ENCODE data around the gene BFAR. TPM values are rescaled to one million over a fixed set of nuclear protein-coding genes. Genes with fewer than 3 reads are reported as not detected.

The BFAR gene
- total and polyA plus RNA-seq, 2 of the 8 experiments (the other 6 are each of a cell fraction or from before 2014, with no cell fraction given): 56.9 to 78.2 TPM

DNA sequence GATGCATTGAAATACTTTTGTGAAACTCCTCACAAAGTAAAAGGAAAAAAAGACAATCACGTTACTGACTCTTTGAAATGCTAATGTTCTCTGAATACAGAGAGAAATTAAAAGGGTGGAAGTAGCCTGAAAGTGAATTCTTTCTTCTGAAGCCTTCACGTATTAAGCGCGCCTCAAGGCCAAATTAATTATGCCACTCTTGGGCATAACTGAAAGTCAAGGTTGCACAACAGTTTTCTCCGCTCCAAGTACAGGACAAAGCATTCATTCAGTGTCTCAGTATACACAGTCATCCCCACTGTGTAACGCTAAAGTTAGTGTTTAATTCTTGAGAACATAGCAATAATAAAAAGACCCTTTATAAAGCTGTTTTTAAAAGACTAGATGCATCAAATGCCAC lies 24.1 kb upstream of the BFAR start (continued):
- TF ChIP-seq PHF8 (conservative IDR thresholded peaks at IDR 0.05; ENCODE audit: low read depth, low read length): no peak
- no peak for TF ChIP-seq SIN3A (conservative IDR thresholded peaks at IDR 0.05 in 1 of 2, IDR thresholded peaks at IDR 0.05 in 1 of 2; ENCODE audit: low read depth in 1 of 2, low read length in 2 of 2)
- no peak for TF ChIP-seq KDM5A (IDR thresholded peaks at IDR 0.05; ENCODE audit: low read length)
- TF ChIP-seq SP4 (IDR thresholded peaks at IDR 0.05; ENCODE audit: low read length): no peak
- TF ChIP-seq, protein P1, sequence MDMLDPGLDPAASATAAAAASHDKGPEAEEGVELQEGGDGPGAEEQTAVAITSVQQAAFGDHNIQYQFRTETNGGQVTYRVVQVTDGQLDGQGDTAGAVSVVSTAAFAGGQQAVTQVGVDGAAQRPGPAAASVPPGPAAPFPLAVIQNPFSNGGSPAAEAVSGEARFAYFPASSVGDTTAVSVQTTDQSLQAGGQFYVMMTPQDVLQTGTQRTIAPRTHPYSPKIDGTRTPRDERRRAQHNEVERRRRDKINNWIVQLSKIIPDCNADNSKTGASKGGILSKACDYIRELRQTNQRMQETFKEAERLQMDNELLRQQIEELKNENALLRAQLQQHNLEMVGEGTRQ (IDR thresholded peaks at IDR 0.05; ENCODE audit: low read length): no peak
- TF ChIP-seq KDM1A (IDR thresholded peaks at IDR 0.05; ENCODE audit: borderline replicate concordance, low read length): no peak
